ENCODE measurements around the gene TOPAZ1.

GRCh38 chr3:44206862-44207652 is 34.6 kb upstream of the TOPAZ1 start:
- 0 out of 2 replicates have a peak, but pooled peaks have one; percentile 25 for TF ChIP-seq EGR1 (conservative IDR thresholded peaks at IDR 0.05)
- TF ChIP-seq NBN (IDR thresholded peaks at IDR 0.05; ENCODE audit: low read depth) = no peak
- TF ChIP-seq CTCF (IDR thresholded peaks at IDR 0.05 in 2 of 3, conservative IDR thresholded peaks at IDR 0.05 in 1 of 3; ENCODE audit: insufficient read depth in 2 of 3, low read depth in 1 of 3, low read length in 3 of 3) = no peak
- no peak for TF ChIP-seq IRF2 (CRISPR knock-in tag; IDR thresholded peaks at IDR 0.05)
- TF ChIP-seq NRF1 (conservative IDR thresholded peaks at IDR 0.05 in 1 of 2, IDR thresholded peaks at IDR 0.05 in 1 of 2) = peak in 1 of 2 experiments; percentile 25; a peak in 1 of 4 replicates

All from K562 (cell line).